HG03378 (cell line): Measurements from ENCODE around the gene IL6R.
A peak's percentile ranks its signal among the peaks of the same experiment; 100 is the strongest.
"Not testable (repeated sequence)": the region's sequence is repeated elsewhere in the genome, so short reads cannot be mapped to it uniquely, and the experiment has no call there.

ENCODE experiments used
- ATAC-seq: cut with Tn5 transposase; IDR thresholded peaks from one replicate; pipeline ENCODE4 v1.9.1; 2021; ENCODE audit warnings: mild to moderate bottlenecking, moderate library complexity; ENCODE audit not compliant: unreplicated experiment

The IL6R gene

GRCh38 chr1:154406572-154406879, 1.4 kb downstream of the IL6R start:
- no peak for ATAC-seq

DNA sequence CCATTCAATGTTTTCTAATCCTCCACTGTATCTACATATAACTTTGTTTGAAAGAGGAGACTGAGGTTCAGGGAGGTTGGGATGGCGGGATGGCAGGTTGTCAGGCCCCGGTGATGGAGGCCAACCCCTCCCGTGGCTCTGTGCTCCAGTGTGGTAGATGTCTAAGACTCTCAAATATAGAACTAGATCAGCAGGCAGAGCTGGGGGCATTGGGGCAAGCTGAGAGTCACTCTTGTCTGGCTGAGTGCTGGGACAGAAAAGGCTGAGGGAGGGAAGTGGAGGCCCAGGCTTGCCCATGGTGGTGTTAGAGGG, 1.7 kb downstream of the IL6R start:
- peak; percentile 11 for ATAC-seq

GRCh38 chr1:154407198-154408091, 2.3 kb downstream of the IL6R start:
- ATAC-seq = peak; percentile 35

DNA sequence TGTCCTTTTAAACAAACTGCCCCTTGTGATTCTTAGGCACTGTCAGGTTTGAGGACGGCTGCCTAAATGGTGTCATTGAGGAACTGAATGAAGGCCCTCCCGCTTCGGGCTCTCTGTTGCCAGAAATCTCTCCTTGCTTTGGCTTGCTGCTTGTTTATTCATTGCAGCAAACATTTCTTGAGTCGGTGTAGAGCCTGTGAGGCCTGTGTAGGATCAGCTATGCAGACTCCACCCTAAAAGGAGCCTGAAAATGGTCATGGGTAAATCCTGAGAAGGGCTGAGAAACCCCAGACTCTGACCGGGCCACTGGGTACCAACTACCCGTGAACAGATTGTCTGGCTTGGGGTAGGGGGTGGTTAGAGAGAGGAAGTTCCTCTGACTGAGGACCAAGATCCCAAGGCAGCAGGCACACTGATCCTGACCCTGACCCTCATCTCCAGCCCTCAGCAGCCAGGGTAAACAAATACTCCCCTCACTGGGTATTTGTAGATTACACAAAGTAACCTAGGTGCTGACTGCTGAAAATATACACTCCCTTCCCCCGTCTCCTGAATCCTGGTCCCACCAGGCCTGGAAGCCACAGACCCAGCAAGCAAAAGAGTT, 3.1 kb downstream of the IL6R start:
- ATAC-seq = no peak

DNA sequence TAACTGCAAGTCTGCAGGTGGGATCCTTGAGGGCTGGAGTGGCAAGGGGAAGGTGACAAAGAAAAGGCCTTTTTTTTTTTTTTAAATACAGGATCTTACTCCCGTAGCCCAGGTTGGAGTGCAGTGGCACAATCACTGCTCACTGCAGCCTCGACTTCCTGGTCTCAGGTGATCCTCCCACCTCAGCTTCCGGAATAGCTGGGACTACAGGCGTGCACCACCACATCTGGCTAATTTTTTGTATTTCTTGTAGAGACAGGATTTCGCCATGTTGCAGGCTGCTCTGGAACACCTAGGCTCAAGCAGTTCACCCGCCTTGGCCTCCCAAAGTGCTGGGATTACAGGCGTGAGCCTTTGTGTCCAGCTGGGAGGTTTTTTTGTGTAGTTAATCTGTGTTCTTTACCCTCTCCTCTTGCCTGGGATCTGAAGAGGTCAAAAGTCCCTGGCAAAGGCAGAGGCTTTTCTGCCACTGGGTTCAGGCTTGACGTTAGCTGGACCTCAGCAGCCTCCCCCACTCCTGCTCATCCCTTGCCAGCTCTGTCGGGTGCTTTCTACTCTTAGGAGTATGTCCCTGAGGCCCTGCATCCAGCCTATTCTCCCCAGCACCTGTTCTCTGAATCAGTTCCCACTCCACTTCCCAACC, 5.2 kb downstream of the IL6R start:
- no peak for ATAC-seq

GRCh38 chr1:154411525-154411924, 6.4 kb downstream of the IL6R start:
- ATAC-seq = no peak

DNA sequence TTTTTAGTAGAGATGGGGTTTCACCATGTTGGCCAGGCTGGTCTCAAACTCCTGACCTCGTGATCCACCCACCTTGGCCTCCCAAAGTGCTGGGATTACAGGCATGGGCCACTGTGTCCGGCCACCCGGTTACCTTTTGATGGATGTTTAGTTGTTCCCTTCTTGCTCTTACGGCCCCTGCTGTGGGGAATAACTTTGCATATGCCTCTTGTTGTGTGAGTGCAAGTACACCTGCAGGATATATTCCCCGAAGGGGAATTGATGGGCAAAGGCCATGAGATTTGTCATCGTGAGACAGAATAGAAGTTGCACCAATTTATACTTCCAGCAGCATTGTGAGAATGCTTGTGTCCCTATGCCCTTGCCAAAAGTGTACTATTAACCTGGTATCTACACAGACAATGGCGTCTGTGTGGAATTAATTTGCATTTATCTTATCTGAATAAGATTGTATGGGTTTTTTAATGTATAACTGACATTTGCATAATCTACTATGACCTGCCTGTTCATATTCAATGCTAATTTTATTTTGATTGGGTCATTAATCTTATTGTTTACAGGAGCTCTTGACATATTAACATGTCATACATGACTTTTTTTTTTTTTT, 8.1 kb downstream of the IL6R start:
- ATAC-seq = no peak

DNA sequence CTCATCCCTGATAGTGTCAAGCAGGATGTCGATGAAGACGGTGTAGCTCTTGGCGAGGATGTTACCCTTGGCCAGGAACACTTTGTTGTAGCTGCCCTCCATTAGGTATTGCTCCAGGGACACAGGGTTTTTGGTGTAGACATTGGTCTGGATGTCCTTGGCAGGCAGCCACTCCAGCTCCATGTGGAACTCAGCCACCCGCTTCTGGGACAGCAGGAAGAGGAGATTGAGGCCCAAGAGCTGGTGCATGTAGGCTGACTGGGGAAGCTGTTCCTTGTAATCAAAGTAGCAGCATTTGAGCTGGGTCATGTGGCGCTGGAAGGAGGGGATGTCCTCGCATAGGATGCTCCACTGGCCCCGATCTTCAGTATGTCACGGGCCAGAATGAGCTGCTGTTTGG, 9.5 kb downstream of the IL6R start:
- ATAC-seq = no peak

DNA sequence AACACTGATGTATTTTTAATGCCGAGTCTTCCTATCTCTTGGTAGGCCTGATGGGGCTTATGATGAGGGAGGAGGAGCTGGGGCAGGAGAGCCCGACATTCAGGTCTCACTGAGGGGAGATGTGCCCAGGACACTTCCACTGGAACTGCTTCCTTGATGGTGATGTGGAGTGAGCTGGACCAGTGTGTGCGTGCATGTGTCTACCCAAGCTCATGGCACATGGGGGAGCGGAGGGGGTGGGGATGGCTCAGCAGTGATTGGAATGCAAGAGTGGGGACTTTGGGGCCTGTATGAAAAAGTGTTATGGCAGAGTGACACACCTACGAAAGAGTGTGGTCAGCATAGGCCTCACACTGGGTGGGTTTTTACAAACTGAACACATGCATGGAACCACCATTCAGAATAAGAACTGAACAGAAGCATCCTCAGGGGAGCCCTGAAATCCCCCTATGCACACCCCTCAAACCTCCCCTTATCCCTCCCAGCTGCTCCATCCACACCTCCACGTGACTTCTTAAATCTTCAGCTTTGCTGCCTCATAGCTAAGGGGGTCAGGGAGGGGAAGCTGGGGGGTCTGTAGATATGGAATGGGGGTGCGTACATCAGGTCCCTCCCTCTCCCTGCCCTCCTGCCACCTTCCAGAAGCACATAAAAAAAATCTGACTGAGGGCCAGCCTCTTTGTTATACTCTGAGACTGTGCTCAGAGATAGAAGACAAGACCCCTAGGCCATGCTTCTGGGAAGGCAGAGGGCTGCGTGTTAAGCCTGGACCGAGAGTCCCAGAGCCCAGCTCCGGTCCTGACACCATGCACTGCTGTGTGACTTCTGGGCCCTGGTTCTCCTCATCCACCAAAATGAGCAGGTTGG, 11.6 kb downstream of the IL6R start:
- no peak for ATAC-seq

DNA sequence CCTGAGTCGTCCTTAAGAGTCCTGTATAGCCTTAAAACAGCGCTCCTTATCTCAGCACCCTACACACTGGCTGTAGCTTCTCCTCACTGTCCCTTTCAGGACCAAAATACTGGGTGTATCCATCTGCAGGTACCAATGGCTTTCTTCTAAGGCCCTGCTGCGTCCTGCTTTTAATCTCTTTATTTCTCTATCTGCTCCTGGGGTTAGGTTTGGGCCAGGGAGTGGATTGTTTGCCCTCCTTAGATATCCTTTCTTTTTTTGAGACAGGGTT, 12.1 kb downstream of the IL6R start:
- no peak for ATAC-seq

- ATAC-seq = no peak
Measured at GRCh38 chr1:154418062-154418921, 13.1 kb downstream of the IL6R start.

GRCh38 chr1:154418923-154419619, 13.9 kb downstream of the IL6R start:
- ATAC-seq = no peak

DNA sequence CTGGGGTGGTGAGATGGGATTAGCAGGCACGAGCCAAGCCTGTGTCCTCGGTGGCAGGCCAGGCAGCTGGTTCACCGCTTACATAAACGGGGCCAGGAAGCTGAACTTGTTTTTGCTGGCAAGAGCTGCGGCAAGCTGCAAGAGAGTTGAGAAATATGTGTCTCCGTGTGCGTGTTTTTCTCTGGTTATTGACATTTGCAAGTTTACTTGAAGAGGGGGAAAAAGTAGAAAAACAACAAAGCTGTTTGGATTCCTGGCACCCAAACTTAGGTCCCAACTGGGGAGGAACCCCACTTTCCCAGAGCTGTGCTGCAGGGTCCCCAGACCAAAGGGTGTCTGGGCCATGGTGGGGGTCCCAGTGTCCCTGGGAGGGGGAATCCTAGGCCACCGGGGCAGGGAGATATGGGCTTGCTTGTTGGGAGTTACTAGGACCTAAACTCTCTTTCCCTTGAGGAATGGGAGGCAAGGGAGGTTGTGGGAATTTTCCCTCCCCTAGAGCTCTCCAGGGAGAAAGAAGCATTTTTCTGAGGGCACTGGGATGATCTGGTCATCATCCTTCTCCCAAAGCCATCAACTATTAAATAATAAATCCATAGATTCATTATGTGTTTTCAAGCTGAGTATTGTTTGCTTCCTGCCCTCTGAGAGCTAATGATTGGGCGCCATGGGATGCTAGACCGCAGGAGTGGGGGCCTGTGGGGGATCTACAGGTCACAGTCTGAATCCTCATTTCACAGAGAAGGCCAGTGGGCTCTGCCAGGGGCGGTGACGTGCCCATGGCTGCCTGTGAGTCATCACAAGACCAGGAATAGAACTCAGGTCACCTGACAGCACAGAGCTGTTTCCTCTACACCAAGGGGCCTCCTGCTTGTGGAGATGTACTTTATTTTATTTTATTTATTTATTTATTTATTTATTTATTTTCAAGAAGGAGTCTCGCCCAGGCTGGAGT, 14.8 kb downstream of the IL6R start:
- no peak for ATAC-seq

DNA sequence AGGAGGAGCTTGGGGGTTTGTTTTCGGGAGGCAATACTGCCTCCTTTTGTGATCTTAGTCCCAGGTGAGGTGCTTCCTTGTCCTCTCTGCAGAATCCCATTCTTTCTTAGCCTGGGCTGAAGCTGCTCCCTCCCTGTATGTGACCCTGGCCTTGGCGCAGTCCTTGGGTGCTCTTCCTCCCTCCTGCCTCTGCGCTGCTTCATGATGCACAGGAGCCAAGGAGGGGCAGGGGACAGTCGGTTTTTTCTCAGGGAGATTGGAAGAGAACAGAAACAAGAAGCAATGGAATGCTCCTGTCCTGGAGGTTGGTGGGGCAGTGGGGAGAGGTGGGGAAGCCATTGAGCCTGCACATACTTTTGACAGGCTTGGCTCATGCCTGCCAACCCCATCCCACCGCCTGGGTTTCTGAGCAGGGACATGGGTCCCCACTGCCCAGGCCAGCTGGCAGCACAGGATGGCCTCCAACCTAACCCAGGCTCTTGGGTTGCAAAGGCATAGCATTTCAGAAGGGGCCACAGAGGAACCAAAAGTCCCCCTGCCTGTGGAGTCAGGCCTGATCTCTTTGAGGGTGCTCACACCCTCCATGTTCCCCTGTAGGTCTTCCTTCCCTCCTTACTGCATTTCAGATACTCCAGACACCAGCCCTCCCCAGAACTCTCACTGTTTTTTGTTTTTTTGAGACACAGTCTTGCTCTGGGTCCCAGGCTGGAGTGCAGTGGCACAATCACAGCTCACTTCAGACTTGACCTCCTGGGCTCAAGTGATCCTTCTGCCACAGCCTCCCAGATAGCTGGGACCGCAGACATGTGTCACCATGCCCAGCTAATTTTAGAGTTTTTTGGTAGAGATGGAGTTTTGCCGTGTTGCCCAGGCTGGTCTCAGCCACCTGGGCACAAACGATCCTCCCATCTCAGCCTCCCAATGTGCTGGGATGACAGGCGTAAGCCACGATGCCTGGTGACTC, 16.1 kb downstream of the IL6R start:
- ATAC-seq = no peak

DNA sequence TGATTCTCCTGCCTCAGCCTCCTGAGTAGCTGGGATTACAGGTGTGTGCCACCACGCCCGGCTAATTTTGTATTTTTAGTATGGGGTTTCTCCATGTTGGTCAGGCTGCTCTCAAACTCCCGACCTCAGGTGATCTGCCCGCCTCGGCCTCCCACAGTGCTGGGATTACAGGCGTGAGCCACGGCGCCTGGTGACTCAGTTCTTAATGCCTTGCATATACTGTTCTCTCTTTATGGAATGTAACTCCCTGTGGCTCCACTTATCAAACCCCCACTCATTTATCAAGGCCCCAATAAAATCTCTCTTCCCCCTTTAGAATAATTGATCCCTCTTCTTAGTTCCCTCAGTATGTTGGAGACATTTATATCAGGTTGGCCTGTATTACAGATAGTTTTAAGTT, 16.9 kb downstream of the IL6R start:
- not testable (repeated sequence) for ATAC-seq

- ATAC-seq = no peak
Measured at GRCh38 chr1:154422521-154422920, 17.4 kb downstream of the IL6R start.

GRCh38 chr1:154423304-154423987, 18.3 kb downstream of the IL6R start:
- no peak for ATAC-seq
